ENCODE measurements around the gene SERINC4. TPM values are rescaled to one million over a fixed set of nuclear protein-coding genes. Genes with fewer than 3 reads are reported as not detected.
A peak's percentile ranks its signal among the peaks of the same experiment; 100 is the strongest.

Gene SERINC4
- total RNA-seq, 1 donor from 2014 or later, result not detected

DNA sequence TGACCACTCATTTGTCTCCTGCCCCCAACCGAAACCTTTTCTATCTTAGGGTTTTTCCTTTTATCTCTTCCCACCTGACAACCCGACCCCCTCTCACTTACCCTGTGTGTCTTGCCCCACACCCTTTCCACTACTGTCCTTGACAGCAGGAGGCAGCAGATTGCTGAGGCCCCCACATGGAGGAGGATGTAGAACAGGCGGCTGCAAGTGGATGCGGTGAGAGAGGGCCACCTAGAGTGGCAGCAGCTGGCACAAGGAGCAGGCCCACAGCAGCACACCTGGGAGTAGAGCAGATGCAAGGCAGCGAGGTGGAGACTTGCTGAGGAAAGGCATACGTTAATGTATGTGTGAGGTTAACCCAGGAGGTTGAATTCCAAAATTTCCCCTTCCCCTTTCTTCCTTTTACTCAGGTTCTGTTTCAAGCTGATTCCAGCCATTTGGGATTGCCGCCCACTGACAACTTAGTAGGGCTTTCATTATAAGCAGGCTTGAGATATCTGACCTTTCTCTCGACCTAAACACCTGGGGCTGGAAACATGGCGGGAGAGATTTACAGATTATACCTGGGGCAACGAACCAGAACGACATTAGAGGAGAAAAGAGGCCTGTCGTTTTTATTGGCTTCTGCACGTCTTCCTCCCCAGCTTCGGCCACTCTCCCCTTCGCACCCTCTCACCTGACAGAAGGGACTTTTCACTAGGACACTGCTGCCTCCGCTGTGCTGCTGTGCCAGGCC is 643 bp downstream of the SERINC4 start:
- no peak for DNase-seq (ENCODE audit: low read depth, low spot score)

DNA sequence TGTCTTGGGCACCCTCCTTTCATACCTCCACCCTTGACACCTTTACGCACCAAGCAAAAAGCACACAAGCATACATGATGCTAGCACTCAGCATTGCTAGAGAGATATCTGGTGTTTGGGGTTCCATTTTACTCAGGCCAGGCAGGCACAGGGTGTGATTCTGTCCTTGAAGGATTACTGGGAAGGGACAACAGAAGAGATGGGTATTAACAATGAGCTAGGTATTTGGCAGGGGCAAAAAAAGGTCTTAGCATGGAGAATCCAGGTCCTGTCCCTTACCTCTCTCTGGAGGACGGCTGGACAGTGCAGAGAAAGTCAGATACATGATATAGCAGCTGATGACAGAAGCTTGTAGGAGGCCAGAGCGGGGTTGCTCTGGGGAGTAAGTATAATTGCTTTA is 3.5 kb downstream of the SERINC4 start:
- DNase-seq (ENCODE audit: low read depth, low spot score), result no peak

DNA sequence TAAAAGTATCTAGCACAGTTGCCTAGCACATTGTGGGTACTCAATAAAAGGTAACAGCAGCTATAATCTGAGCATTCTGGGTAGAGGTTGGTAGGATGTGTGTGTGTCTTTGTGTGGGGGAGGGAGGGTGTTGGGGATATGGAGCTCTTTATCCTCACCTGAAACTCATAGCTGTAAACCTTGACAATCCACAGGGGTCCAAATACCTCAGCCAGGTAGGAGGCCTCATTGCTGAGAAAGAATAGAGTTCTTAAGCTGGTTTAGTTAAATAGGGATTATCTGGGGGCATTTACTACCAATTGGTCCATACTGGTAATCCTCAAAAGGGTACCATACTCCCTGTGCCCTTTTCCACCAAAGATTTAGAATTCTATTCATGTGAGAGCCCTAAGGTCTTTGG is 4.0 kb downstream of the SERINC4 start:
- no peak for DNase-seq (ENCODE audit: low read depth, low spot score)

DNA sequence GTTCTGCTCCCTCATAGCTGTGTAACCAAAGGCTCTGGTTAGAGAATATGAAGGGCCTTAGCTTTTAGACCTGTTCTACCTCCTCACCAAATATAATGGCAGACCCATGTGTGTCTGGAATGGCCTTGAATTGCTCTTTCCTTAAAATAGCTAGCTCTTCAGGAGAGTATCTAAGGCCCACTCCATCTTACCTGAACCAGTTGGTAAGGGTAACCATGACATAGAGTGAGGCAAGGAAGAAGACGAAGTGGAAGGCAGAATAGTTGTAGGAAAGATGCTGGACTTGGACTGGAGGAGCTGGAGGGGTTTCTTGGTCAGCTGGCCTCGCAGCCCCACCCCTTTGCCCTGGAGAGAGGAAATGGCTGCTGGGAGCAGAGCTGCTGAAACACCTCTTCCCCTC is 4.8 kb downstream of the SERINC4 start:
- DNase-seq (ENCODE audit: low read depth, low spot score), result no peak

DNA sequence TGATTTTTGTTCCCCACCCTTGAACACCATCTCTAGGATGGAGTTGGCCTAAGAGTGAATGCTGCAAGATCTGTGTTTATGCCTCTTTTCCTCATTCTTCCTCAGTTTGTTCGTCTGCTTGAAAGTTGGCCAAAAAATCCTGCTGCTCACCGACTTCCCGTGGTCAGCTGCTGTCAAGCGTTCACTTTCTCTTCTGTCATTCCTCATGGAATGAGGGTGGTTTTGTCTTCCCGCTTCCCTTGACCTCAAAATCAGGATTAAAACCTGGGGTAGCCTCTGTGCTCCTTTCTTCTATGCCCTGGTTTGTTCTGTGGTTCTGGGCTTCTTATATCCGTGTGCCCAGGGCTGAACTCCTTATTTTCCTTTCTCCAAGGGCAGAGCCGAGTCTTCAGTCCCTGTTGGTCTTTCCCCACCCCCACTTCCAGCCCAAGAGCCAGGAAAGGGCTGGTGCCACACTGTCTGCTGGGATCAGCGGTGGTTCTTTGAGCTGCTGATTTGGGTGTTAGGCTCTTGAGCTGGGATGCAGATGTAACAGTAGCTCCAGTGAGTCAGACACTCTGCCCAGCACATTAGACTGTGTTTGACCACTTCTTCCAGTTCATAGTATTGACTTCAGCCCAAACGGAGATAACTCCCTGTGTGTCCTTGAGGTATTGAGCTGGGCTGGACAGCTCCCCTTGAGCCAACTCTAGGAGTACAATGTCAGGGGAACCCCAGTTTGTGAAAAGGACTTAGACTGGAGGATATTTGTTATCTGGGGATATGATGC is 5.6 kb downstream of the SERINC4 start:
- no peak for DNase-seq (ENCODE audit: low read depth, low spot score)

DNA sequence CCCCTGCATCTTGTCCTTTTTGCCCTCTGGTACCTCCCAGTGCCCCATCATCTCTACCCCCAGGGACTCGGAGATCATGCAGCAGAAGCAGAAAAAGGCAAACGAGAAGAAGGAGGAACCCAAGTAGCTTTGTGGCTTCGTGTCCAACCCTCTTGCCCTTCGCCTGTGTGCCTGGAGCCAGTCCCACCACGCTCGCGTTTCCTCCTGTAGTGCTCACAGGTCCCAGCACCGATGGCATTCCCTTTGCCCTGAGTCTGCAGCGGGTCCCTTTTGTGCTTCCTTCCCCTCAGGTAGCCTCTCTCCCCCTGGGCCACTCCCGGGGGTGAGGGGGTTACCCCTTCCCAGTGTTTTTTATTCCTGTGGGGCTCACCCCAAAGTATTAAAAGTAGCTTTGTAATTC is 6.4 kb downstream of the SERINC4 start:
- no peak for DNase-seq (ENCODE audit: low read depth, low spot score)

DNA sequence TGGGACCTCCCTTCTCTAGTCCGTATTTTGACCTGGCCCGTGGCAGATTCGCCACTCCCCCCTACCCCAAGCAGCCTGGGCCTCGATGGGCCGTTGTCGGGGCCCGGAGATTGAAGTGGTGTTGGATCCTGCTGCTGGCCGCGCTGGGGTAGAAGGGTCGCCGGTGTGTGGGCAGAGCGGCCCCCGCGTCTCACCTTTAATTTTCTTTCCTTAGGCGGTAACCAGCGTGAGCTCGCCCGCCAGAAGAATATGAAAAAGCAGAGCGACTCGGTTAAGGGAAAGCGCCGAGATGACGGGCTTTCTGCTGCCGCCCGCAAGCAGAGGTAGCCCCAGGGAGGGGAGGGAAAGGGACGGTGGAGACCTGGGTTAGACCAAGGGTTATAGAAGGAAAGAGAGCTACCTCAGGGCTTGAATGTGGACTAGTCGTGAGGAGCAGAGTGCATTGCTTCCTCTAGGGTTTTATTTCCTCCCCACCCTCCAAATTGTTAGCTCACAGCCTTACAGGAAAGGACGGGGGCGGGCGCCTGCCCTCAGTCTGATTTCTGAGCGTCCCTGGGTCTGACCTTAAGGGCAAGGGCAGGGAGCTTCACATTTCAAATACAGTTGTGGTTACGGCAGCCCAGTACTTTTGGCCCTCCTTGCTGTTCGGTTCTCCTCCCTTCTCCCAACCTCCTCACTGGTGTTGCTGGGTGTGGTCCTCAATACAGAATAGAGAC is 7.1 kb downstream of the SERINC4 start:
- DNase-seq (ENCODE audit: low read depth, low spot score), result no peak

DNA sequence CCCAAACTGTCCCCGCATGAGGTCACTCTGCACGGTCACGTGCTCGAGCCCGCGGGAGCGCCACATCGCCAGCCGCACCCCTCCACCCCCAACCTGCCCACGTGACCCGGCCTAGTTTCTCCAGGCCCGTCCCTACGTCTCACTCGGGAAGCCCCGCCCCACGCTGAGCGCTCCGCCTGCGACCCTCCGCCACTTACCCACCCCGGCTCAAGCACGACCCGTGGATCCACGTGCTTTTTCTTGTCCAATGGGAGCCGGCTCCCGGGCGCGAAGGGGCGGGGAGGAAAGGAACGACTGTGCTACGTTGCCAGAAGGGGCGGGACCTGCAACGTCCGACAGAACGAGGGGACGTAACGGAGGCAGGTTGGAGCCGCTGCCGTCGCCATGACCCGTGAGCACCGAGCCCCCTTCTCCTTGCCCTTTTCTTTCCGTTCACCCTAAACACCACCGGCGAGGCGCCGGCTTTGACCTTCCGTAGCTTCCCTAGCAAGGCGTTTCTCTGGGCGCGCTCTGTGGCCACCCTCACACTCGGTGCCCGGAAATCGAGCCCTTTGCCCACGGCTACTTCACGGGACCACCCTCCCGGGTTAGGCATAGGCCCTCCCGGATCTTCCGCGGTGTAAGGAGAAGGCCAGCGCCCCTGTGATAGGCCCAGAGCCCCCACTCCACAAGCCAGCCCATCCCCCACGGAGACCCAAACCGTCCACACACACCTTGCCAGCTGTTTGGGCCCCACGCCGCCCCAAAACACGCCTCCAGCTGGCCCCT is 7.8 kb downstream of the SERINC4 start, which contains the start of gene SERF2:
Gene SERF2 (plus strand): TSS at position 328 of the 768 bp plus-strand sequence. CDS start 57 bp downstream, at position 385.
- DNase-seq (ENCODE audit: low read depth, low spot score), result peak; percentile 98

DNA sequence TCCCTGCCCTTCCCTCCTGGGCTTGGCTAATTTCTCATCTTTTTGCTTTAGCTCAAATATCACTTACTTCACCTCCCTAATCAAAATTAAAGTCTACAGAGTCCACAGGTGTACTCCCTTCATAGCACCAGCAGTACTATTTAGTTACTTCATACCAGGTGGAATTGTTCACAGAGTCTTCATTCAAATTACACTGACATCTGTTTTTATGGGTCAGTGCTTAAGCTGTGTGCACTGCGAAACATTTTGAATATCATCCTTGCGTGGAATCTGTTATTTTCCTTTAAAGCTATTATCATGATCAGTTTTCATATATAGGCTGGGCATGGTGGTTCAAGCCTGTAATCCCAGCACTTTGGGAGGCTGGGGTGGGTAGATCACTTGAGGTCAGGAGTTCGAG is 10.6 kb downstream of the SERINC4 start:
- no peak for DNase-seq (ENCODE audit: low read depth, low spot score)

DNA sequence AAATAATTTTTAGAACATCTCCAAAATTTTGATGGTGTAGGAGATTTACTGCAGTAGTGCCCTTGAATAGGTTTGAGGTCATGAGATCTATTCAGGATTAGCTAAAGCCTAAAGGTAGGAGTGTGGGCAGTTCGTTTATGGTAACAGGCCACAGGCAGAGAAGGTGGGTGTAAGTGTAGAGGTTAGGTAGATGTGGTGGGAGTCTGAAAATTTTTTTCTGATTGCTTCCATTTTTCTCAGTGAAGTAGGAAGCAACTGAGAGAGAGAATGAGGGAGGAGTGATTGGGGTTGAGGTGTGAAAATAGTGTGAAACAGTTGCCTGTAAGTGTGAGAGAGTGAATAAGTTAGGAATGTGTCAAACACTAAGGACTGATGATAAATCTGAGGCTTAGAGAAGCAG is 21.0 kb downstream of the SERINC4 start:
- DNase-seq (ENCODE audit: low read depth, low spot score), result no peak

DNA sequence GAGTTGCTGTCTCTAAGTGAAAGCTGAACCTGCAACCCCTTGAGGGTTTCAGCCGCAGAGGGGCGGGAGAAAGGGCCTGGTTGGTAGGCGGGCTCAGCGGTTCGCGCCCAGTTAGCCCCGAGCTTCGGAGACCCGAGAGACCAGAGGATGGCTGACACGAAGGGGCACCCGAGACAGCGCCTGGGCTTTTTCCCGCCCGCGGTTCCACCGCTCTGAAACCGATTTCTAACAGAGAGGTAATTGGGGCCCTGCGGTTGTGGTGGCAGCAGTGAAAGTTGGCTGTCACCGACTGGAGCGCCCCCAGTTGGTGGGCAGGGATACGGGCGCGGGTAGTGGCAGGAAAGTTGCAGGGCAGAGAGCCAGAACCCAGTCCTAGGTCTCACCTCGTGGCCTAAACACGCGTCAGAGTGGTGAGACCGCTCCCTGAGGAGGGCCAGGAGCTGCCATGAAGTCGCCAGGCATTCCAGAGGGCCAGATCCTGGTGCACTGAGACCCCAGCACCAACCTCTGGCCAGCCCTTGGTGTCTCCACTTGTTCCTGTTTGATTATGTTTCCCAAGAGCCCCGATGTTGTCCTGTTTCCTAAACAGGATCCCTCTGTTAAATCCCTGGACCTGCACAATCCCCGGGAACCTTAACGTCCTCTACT is 22.6 kb downstream of the SERINC4 start:
- DNase-seq (ENCODE audit: low read depth, low spot score), result no peak

DNA sequence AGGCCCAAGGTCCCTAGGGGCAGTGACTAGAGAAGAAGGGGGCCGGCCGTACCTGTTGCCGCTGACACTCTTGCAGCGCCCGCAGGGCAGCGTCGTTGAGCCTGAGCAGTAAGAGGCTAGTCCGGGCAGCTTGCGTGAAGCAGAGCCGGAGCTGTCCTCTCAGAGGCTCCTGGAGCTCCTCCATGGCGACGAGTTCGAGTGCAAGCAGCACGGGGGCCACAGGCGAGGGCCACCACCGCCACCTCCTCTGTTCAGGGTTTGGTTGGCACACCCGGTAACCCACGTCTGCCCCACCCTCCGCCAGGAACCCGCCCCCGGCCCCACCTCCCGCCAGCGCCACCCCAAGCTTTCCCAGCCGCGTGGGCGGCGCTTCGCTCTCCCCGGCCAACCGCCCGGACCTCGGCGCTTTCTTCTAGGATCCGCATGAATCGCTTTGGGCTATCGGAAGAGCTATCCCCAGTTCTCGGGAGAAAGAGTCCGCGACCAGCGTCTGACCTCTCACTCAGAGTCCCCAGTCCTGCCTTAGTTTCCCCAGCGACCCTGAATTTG is 23.2 kb downstream of the SERINC4 start, which contains the start of gene ELL3:
Gene ELL3 (minus strand): TSS at position 249 of the 549 bp plus-strand sequence. CDS start 65 bp downstream, at position 184.
- no peak for DNase-seq (ENCODE audit: low read depth, low spot score)

DNA sequence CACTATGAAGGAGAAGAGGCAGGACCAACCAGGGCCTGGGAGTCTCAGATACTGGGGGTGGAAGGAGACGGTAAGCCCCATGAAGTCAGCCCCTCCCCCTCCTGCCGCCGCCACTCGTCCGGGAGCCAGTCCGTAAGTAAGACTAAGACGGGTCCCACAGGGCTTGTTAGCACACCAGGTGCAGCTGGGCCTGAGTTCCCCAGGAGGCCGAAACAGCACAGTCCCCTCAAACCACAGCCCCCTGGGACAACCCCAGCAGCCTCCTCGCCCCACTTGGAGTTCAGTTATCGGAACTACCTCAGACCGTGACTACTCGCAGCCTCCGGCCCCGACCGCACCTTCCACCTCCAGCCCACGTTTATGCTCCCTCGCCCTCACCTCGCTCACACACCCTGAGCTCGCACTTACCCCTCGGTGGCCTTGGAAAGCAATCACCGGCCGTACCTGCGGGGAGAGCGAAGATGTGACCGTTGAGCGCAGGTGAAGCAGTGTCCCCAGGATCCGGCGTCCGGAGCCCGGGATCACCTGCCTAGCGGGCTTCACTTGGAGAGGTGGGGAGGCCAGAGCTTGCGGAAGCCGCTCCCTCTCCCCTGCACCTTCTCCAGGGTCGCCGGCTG is 23.8 kb downstream of the SERINC4 start:
- DNase-seq (ENCODE audit: low read depth, low spot score), result no peak

DNA sequence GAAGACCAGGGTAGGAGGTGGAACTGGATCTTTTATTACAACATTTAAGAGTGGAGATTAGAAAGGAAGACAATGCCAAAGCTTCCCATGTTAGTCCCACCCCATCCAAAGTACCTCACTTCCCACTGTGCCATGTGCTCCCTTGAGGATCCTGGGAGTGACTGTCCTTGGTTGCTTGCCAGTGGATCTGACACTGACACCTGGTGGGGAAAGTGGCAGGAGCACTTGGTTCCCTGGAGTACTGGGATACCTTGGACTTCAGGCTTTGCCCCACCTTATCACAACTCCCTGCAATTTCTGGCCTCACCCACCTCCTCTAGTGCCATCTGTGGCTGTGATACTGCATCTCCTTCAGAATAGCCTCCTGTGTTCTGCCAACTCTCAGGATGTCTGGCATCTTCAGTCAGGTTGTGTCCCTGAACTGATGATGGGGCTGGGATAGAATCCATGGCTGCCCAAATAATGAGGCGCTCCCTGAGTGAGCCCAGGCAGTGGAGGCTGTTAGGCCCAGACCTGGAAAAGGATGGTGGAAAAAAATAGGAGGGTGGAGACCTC is 24.5 kb downstream of the SERINC4 start:
- no peak for DNase-seq (ENCODE audit: low read depth, low spot score)

DNA sequence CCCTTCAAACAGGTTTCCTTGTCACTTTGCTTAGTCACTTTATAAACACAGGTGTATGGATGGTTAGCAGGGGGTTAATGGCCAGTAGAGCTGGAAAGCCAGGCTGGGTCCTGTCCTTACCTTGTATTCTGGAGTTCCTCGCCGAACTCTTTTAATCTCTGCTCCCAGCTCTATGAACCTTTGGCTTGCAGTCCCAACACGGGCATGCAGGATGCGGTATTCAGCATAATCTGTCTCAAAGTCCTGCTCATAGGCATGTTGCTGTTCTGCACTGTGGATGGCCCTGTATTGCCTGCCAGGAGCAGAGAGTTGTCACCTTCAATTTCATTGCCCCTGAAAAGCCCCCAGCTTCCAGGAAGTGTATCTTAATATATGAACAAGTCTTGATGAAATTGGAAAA is 26.0 kb downstream of the SERINC4 start:
- no peak for DNase-seq (ENCODE audit: low read depth, low spot score)

DNA sequence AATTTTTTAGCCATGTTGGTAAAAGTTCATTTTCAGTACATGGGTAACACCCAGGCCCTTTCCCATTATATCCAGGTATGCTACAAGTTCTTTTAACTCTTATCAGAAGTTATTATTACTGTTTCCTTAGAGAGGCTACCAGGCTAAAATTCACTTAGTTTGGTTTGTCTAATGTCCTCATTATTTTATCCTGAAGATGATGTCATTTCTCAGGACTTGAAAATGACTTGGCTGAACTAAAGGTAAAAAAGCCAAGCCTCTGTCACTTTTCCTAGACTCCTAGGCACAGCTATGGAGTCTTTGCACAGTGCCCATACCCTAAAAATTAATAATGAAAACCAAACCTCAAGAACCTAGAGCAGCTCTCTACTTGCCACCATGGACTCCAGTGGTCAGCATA is 27.4 kb downstream of the SERINC4 start:
- DNase-seq (ENCODE audit: low read depth, low spot score), result no peak

DNA sequence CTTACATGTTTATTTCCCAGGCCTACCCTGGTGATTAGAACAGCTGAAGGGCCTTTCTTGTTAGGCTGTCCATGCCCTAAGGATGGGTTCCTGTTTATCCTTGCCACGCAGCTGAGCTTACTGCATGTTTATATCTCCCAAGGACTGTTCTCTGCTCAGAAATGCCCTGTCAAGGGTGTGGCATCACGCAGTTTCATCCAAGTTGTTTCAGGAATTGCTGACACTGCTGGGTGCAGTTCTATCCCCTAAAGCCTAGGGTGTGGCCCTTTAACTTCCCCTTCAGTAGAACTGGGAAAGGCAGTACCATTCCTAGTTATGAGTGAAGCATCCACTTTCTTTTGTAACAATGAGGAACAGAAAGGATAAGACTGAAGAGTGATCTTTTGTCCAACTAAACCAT is 28.2 kb downstream of the SERINC4 start:
- DNase-seq (ENCODE audit: low read depth, low spot score), result no peak

DNA sequence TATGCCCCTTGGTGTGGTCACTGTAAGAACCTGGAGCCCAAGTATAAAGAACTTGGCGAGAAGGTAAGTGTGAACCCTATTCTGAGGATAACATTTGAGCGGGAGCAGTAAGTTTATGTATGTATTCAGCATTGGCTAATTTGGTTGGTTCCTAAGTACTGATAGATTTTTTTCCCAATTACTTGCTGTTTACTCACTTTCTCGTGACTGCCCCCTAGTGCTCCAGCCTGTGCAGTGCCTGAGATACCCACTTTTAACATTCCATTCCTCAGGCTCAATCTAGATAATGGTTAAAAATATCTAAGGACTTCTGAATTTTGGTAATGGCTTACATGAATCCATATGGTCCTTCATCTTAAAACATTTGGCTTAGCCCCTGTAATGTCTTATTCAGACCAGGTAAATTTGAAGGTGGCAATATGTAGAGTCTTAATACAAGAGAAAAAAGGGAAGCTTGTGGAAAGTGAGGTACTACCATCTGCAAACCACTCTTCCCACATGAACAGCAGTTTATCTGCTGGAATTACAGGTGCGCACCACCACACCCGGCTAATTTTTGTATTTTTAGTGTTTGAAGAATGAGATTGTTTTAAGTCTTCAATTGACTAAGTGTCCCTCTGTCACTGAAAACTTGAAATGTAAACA is 30.3 kb downstream of the SERINC4 start:
- DNase-seq (ENCODE audit: low read depth, low spot score), result no peak

DNA sequence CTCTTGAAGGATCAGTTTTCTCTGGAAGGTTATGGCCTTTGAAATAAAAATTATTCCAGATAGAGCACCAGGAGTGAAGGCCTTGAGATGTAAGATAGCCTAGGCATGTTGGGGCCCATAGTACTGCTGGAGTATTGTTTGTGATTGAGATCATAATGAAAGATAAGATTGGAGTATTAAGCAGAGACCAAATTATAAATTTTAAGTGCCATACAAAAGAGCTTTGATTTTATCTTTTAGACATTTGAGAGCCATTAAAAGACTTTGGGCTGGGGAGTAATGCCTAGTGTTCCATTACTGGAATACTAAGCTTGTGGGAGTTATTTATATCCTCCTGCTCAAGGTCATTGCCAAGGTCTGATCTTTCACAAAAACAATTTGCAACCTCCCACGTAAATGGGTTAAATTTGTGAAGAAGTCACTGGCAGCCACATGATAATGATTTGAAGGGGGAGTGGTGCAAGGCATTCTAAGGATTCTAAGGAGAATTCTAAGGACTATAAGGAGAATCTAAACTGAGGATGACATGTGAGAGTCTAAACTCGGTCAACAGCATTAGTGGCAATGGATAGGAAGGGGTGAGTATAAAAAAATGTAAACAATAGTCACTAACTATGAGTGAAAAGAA is 36.1 kb downstream of the SERINC4 start:
- no peak for DNase-seq (ENCODE audit: low read depth, low spot score)
